ENCODE measurements around the gene KCTD18. TPM values are rescaled to one million over a fixed set of nuclear protein-coding genes. Genes with fewer than 3 reads are reported as not detected.
A peak's percentile ranks its signal among the peaks of the same experiment; 100 is the strongest.

The KCTD18 gene
- total RNA-seq, 2 experiments from 2014 or later: 15.2 to 16.7 TPM

DNA sequence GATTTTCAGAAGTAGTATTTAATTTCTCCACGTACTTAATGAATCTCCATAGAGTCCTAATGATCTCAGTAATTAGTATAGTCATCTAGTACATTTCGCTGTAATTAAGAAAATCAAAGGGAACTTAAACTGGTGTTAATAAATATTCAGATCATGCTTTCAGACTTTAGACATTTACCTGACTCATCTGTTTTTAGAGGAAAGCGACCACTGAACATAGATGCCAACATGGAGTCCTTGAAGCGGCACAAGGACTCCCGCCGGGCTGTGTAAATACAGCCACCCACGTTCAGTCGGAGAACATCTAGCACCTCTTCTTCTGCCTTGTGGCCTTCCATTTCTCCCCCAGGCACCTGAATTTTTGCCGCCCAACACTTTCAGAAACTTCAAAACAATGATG is 3.2 kb downstream of the KCTD18 start:
- TF ChIP-seq, protein P1, sequence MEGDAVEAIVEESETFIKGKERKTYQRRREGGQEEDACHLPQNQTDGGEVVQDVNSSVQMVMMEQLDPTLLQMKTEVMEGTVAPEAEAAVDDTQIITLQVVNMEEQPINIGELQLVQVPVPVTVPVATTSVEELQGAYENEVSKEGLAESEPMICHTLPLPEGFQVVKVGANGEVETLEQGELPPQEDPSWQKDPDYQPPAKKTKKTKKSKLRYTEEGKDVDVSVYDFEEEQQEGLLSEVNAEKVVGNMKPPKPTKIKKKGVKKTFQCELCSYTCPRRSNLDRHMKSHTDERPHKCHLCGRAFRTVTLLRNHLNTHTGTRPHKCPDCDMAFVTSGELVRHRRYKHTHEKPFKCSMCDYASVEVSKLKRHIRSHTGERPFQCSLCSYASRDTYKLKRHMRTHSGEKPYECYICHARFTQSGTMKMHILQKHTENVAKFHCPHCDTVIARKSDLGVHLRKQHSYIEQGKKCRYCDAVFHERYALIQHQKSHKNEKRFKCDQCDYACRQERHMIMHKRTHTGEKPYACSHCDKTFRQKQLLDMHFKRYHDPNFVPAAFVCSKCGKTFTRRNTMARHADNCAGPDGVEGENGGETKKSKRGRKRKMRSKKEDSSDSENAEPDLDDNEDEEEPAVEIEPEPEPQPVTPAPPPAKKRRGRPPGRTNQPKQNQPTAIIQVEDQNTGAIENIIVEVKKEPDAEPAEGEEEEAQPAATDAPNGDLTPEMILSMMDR (IDR thresholded peaks at IDR 0.05): no peak
- Mint-ChIP-seq H3K27ac (peak overlapping the region; percentile 6), H3K9me3 (peaks cover 2% of the 10 kb centered on the region), H3K4me3 (no peak overlapping the region), H3K4me1 (ENCODE audit: low read depth) (peaks cover 20% of the 10 kb centered on the region), H3K27me3 (no peaks in the 10 kb centered on the region), H3K36me3 (ENCODE audit: low read depth) (peaks cover 12% of the 10 kb centered on the region)
- intact Hi-C loops (cut with micrococcal nuclease): no loop called here
- DNase-seq (no peak), ATAC-seq (no peak)
- CTCF ChIA-PET: no interaction called here
- POLR2A ChIA-PET: no interaction called here

DNA sequence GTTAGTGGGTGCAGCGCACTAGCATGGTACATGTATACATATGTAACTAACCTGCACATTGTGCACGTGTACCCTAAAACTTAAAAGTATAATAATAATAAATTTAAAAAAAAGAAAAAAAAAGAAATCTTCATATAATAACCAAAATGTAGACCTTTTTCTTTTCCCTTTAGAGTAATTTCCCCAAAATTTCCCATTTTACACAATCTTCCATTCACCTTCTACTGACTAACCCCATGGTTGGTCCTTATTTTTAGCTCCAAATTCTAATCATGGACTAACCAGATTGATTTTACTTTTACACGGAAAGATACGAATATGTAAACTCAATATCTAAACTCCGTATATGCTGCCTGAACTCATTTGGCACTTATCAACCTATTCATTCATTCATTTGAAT is 7.7 kb downstream of the KCTD18 start:
- intact Hi-C loops (cut with micrococcal nuclease): no loop called here
- H3K36me3 Mint-ChIP-seq (ENCODE audit: low read depth): peaks cover 19% of the 10 kb centered on the region
- CTCF ChIA-PET: no interaction called here

DNA sequence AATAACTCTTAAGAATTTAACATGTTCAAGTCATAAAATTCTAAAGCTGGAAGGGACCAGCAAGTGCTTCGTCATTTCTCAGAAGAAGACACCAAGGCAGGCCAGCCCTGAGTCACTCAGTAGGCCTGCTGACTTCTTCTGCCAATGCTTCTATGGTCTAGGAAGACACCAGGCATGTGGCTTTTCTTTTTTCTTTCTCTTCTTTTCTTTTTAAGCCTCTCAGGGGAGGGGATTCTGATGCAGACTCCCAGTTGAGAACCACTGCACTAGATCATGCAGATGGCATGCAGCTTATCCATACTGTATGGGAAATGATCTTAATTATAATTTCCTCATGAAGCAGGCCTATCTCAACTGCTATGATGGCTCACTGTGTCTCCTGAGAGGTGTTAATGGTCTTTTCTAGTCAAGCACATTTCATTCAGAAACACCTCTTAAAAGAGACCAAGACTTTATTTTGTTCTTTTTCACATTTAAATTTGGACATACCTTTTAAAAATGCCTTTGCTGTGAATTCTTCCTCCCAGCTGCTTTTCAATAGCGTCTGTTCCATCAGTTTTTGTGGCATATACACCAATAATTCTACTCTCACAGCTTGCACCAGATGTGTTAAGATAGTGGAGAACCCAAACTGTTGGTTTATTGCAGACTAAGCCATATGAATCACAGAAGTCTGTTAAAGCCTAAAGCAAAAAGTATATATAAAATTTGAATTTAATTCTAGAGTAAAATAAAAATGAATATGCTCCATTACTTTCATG is 11.3 kb downstream of the KCTD18 start:
- intact Hi-C loops (cut with micrococcal nuclease): no loop called here
- ATAC-seq (no peak), DNase-seq (no peak)
- ChIA-PET CTCF (interaction anchor here (1.1 to 4.2 kb wide), 2 partner anchors 11 to 15 kb away, joined by 4 to 34 read pairs; partner anchors contain the start of gene KCTD18), POLR2A (no interaction called here)
- TF ChIP-seq, protein P1 (IDR thresholded peaks at IDR 0.05): no peak
- Mint-ChIP-seq H3K4me3 (no peak overlapping the region), H3K9me3 (peaks cover 2% of the 10 kb centered on the region), H3K4me1 (ENCODE audit: low read depth) (no peaks in the 10 kb centered on the region), H3K27me3 (no peaks in the 10 kb centered on the region), H3K27ac (no peak overlapping the region), H3K36me3 (ENCODE audit: low read depth) (peaks cover 18% of the 10 kb centered on the region)

More for the DNA sequence above, 7.7 kb downstream of the KCTD18 start:
- Mint-ChIP-seq H3K4me1 (ENCODE audit: low read depth) (peaks cover 5% of the 10 kb centered on the region), H3K9me3 (peaks cover 2% of the 10 kb centered on the region), H3K27ac (no peak overlapping the region), H3K27me3 (no peaks in the 10 kb centered on the region), H3K4me3 (no peak overlapping the region)
- POLR2A ChIA-PET: interaction anchor here (1.2 kb wide), 1 partner anchor 18 kb away, joined by 3 read pairs; no protein-coding TSS in a partner anchor
- DNase-seq (no peak), ATAC-seq (no peak)
- TF ChIP-seq, protein P1 (IDR thresholded peaks at IDR 0.05): no peak

DNA sequence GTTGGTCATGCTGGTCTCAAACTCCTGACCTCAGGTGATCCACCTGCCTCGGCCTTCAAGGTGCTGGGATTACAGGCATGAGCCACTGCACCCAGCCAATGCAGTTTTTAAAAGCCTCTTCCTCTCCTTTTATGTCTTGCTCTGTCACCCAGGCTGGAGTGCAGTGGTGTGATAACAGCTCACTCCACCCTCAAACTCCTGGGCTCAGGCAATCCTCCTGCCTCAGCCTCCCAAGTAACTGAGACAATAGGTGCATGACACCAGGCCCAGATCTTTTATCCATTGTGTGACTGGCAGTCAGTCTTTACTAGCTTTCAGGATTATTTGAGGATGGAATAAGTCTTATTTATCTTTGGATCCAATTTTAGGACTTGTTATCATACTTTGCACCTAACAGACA is 13.2 kb downstream of the KCTD18 start:
- ATAC-seq (no peak), DNase-seq (no peak)
- POLR2A ChIA-PET: interaction anchor here (0.6 kb wide), 1 partner anchor 20 kb away, joined by 3 read pairs; no protein-coding TSS in a partner anchor
- TF ChIP-seq, protein P1 (IDR thresholded peaks at IDR 0.05): no peak
- intact Hi-C loops (cut with micrococcal nuclease): no loop called here
- H3K27ac Mint-ChIP-seq: no peak overlapping the region
- no peak overlapping the region for H3K4me3 Mint-ChIP-seq
- no peaks in the 10 kb centered on the region for H3K27me3 Mint-ChIP-seq
- no peaks in the 10 kb centered on the region for H3K9me3 Mint-ChIP-seq
- peaks cover 21% of the 10 kb centered on the region for H3K36me3 Mint-ChIP-seq (ENCODE audit: low read depth)
- no peaks in the 10 kb centered on the region for H3K4me1 Mint-ChIP-seq (ENCODE audit: low read depth)
- CTCF ChIA-PET: interaction anchor here (1.2 to 4.2 kb wide), 3 partner anchors 13 to 517 kb away, joined by 4 to 34 read pairs (median 5); partner anchors contain the start of gene KCTD18

DNA sequence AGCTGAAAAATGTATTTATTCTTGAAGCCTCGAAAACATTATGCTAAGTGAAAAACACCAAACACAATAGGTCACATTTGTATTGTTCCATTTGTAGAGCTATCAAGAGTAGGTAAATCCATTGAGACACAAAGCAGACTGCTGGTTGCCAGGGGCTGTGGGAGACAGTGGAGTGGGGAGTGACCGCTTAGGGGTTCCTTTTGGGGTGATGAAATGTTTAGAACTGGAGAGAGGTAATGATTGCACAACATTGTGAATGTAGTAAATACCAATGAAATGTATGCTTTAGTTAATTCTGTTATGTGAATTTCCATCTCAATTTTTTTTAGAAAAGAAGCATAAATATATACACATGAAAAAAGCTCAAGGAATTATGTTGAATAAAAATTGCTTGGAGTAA is 15.8 kb downstream of the KCTD18 start:
- ChIA-PET POLR2A (no interaction called here), CTCF (interaction anchor here (0.6 to 2.2 kb wide), 4 partner anchors 10 to 509 kb away, joined by 3 to 12 read pairs (median 3); no protein-coding TSS in a partner anchor)
- no peak for DNase-seq
- Mint-ChIP-seq H3K27ac (no peak overlapping the region), H3K27me3 (no peaks in the 10 kb centered on the region), H3K9me3 (peaks cover 1% of the 10 kb centered on the region), H3K4me3 (no peak overlapping the region), H3K36me3 (ENCODE audit: low read depth) (peaks cover 32% of the 10 kb centered on the region), H3K4me1 (ENCODE audit: low read depth) (no peaks in the 10 kb centered on the region)
- TF ChIP-seq, protein P1 (IDR thresholded peaks at IDR 0.05): no peak
- ATAC-seq: no peak
- intact Hi-C loops (cut with micrococcal nuclease): no loop called here
